HG03060 (cell line): Measurements from ENCODE around the gene SPOCK1.
"Not testable (repeated sequence)": the region's sequence is repeated elsewhere in the genome, so short reads cannot be mapped to it uniquely, and the experiment has no call there.

Source experiments
- ATAC-seq: cut with Tn5 transposase; IDR thresholded peaks from one replicate; pipeline ENCODE4 v1.9.1; 2021; ENCODE audit warnings: low read depth, moderate number of reproducible peaks; ENCODE audit not compliant: unreplicated experiment

The SPOCK1 gene

GRCh38 chr5:137498736-137499505 lies at the start of gene SPOCK1:
Gene SPOCK1 (minus strand): TSS chr5:137499326.
- ATAC-seq, result no peak

- ATAC-seq, result no peak
Measured at GRCh38 chr5:137545956-137546355, 46.8 kb upstream of the SPOCK1 start.

GRCh38 chr5:137535449-137535848 lies 36.3 kb upstream of the SPOCK1 start:
- ATAC-seq, result not testable (repeated sequence)

GRCh38 chr5:137533963-137534362 lies 34.8 kb upstream of the SPOCK1 start:
- ATAC-seq, result no peak

- no peak for ATAC-seq
Measured at GRCh38 chr5:137531266-137531665, 32.1 kb upstream of the SPOCK1 start.

- no peak for ATAC-seq
Measured at GRCh38 chr5:137521246-137521645, 22.1 kb upstream of the SPOCK1 start.

GRCh38 chr5:137516961-137517360 lies 17.8 kb upstream of the SPOCK1 start:
- no peak for ATAC-seq

- ATAC-seq, result no peak
Measured at GRCh38 chr5:137516251-137516797, 17.2 kb upstream of the SPOCK1 start.

- no peak for ATAC-seq
Measured at GRCh38 chr5:137515238-137515637, 16.1 kb upstream of the SPOCK1 start.

GRCh38 chr5:137510671-137511070 lies 11.5 kb upstream of the SPOCK1 start:
- ATAC-seq, result no peak

- no peak for ATAC-seq
Measured at GRCh38 chr5:137507150-137507549, 8.0 kb upstream of the SPOCK1 start.

- no peak for ATAC-seq
Measured at GRCh38 chr5:137506296-137506695, 7.2 kb upstream of the SPOCK1 start.

- no peak for ATAC-seq
Measured at GRCh38 chr5:137504916-137505315, 5.8 kb upstream of the SPOCK1 start.

- no peak for ATAC-seq
Measured at GRCh38 chr5:137503456-137503855, 4.3 kb upstream of the SPOCK1 start.

GRCh38 chr5:137502632-137503031 lies 3.5 kb upstream of the SPOCK1 start:
- ATAC-seq, result no peak

- no peak for ATAC-seq
Measured at GRCh38 chr5:137501846-137502406, 2.8 kb upstream of the SPOCK1 start.

GRCh38 chr5:137501226-137501625 lies 2.1 kb upstream of the SPOCK1 start:
- ATAC-seq, result no peak

- ATAC-seq, result no peak
Measured at GRCh38 chr5:137500615-137501225, 1.6 kb upstream of the SPOCK1 start.

- not testable (repeated sequence) for ATAC-seq
Measured at GRCh38 chr5:137499506-137499847, 351 bp upstream of the SPOCK1 start.

- no peak for ATAC-seq
Measured at GRCh38 chr5:137498301-137498735, 808 bp downstream of the SPOCK1 start.

- no peak for ATAC-seq
Measured at GRCh38 chr5:137497396-137498290, 1.5 kb downstream of the SPOCK1 start.
